Endodermal cell (in vitro differentiated cells): ENCODE measurements around the gene GPLD1. TPM values are rescaled to one million over a fixed set of nuclear protein-coding genes. Genes with fewer than 3 reads are reported as not detected.

Experiments used
- DNase-seq: peaks from one replicate; pipeline ENCODE4 v3.0.0-alpha.2; 2017
- H3K27ac ChIP-seq: 2 replicates; pipeline ENCODE4 v1.5.1; 2013; ENCODE audit warnings: mild to moderate bottlenecking, low read depth, low read length, moderate library complexity
- H3K27me3 ChIP-seq: 2 replicates; pipeline ENCODE4 v1.6.1; 2013; ENCODE audit warnings: mild to moderate bottlenecking, low read length, moderate library complexity; ENCODE audit not compliant: insufficient read depth, control insufficient read depth, poor library complexity, severe bottlenecking
- H3K36me3 ChIP-seq: 2 replicates; pipeline ENCODE4 v1.7.0; 2013; ENCODE audit warnings: mild to moderate bottlenecking, low read length, moderate library complexity; ENCODE audit not compliant: control insufficient read depth, insufficient read depth
- H3K4me1 ChIP-seq: one replicate; pipeline ENCODE4 v1.7.0; 2013; ENCODE audit warnings: low read length; ENCODE audit not compliant: control insufficient read depth, insufficient read depth
- H3K4me3 ChIP-seq: 2 replicates; pipeline ENCODE4 v1.5.1; 2013; ENCODE audit warnings: mild to moderate bottlenecking, low read length, moderate library complexity
- H3K9ac ChIP-seq: 2 replicates; pipeline ENCODE4 v1.6.1; 2013; ENCODE audit warnings: mild to moderate bottlenecking, low read length, moderate library complexity; ENCODE audit not compliant: poor library complexity, severe bottlenecking; ENCODE audit errors: extremely low read depth
- H3K9me3 ChIP-seq: 2 replicates; pipeline ENCODE4 v1.6.1; 2013; ENCODE audit warnings: mild to moderate bottlenecking, low read length, moderate library complexity; ENCODE audit not compliant: control insufficient read depth
- H3K27ac Mint-ChIP-seq: 2 replicates; pipeline ENCODE4 v1.8.0; 2020; ENCODE audit warnings: mixed read lengths
- H3K27me3 Mint-ChIP-seq: 2 replicates; pipeline ENCODE4 v1.8.0; 2021; ENCODE audit warnings: mild to moderate bottlenecking, mixed read lengths; ENCODE audit not compliant: insufficient read depth
- H3K36me3 Mint-ChIP-seq: 2 replicates; pipeline ENCODE4 v1.8.0; 2020; ENCODE audit warnings: low read depth, mixed read lengths
- H3K4me1 Mint-ChIP-seq: 2 replicates; pipeline ENCODE4 v1.8.0; 2020; ENCODE audit warnings: mixed read lengths
- H3K4me3 Mint-ChIP-seq: 2 replicates; pipeline ENCODE4 v1.8.0; 2020; ENCODE audit warnings: mild to moderate bottlenecking, moderate library complexity, mixed read lengths
- H3K9me3 Mint-ChIP-seq: 2 replicates; pipeline ENCODE4 v1.8.0; 2020; ENCODE audit warnings: mild to moderate bottlenecking, mixed read lengths
- WGBS, 2 experiments: methylation state at CpG; one replicate each; pipeline versions ENCODE4 v1.1.5 to v1.1.7; 2013; ENCODE audit warnings: missing lambda C conversion rate in 2 of 2, mixed read lengths in 1 of 2; ENCODE audit not compliant: insufficient coverage in 1 of 2, insufficient read length in 1 of 2; 5-methylcytosine and 5-hydroxymethylcytosine counted together
- total RNA-seq, 2 donors: library from RNA; stranded (reverse); fragmentation: NEBNext Ultra II Directional in 1 of 2; extraction: Animal tissue kit (Norgen Biotek cat#: 25700) in 1 of 2; gene quantifications; 2 replicates in 1 of 2; 3 replicates in 1 of 2; pipeline ENCODE4 v1.2.1, GENCODE V29; 2021
- TF ChIP-seq, protein P1 (sequence below): fragments of 200-600 bp; sonication (generic); conservative IDR thresholded peaks from 2 replicates; pipeline ENCODE4 v1.5.0; 2021; ENCODE audit warnings: antibody characterized with exemption, mild to moderate bottlenecking

The GPLD1 gene
- total RNA-seq, 2 donors from 2014 or later = 5.3 to 7.5 TPM

- Mint-ChIP-seq H3K4me1 (no peaks in the 10 kb centered on the region), H3K27me3 (no peaks in the 10 kb centered on the region), H3K36me3 (no peaks in the 10 kb centered on the region), H3K9me3 (no peaks in the 10 kb centered on the region), H3K4me3 (no peak overlapping the region), H3K27ac (no peak overlapping the region)
- Histone ChIP-seq H3K9me3 (no peaks in the 10 kb centered on the region), H3K4me3 (no peak overlapping the region), H3K4me1 (peaks cover 4% of the 10 kb centered on the region), H3K27me3 (no peaks in the 10 kb centered on the region), H3K9ac (no peak overlapping the region), H3K27ac (no peak overlapping the region), H3K36me3 (no peaks in the 10 kb centered on the region)
- TF ChIP-seq, protein P1, sequence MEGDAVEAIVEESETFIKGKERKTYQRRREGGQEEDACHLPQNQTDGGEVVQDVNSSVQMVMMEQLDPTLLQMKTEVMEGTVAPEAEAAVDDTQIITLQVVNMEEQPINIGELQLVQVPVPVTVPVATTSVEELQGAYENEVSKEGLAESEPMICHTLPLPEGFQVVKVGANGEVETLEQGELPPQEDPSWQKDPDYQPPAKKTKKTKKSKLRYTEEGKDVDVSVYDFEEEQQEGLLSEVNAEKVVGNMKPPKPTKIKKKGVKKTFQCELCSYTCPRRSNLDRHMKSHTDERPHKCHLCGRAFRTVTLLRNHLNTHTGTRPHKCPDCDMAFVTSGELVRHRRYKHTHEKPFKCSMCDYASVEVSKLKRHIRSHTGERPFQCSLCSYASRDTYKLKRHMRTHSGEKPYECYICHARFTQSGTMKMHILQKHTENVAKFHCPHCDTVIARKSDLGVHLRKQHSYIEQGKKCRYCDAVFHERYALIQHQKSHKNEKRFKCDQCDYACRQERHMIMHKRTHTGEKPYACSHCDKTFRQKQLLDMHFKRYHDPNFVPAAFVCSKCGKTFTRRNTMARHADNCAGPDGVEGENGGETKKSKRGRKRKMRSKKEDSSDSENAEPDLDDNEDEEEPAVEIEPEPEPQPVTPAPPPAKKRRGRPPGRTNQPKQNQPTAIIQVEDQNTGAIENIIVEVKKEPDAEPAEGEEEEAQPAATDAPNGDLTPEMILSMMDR = no peak
- no peak for DNase-seq
- 91 to 94% methylated on average over 8 to 13 of the region's 13 CpGs for WGBS, 2 experiments
Observed at GRCh38 chr6:24451581-24452388, 37.6 kb downstream of the GPLD1 start.

DNA sequence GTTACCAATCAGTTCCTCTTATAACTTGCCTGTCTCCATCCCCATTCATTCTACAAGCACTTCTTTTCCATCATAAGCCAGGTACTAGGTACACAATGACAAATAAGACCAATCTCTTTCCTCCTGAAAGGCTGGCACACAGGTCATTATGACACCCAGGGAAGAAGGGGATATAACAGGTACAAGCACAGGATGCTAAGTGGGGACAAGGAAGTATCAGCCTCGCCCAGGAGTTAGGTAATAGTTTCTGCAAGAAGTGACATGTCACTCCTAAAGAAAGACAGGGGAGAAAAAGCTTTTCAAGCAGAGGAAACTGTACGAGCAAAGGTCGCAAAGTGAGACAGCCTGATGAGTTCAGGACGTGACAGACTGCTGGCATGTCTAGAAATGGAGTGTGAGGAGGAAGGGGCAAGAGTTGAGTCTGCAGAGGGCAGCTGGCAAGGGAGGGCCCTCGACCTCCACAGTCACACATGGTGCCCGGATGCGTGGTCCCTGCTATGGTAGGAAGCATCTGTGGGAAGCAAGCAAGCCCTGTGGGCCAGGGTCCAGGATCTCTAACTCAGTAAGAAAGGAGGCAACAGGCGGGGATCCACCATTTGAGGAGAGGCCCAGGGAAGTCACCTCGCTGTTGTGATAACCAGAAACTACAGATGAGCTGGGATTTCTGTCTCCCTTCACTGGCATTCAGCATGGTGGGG is 40.4 kb downstream of the GPLD1 start:
- TF ChIP-seq, protein P1 = no peak
- no peak for DNase-seq
- Histone ChIP-seq H3K4me3 (no peak overlapping the region), H3K9ac (no peak overlapping the region), H3K36me3 (no peaks in the 10 kb centered on the region), H3K9me3 (no peaks in the 10 kb centered on the region), H3K27me3 (no peaks in the 10 kb centered on the region), H3K27ac (no peak overlapping the region), H3K4me1 (peaks cover 4% of the 10 kb centered on the region)
- Mint-ChIP-seq H3K27me3 (no peaks in the 10 kb centered on the region), H3K4me1 (no peaks in the 10 kb centered on the region), H3K4me3 (no peak overlapping the region), H3K27ac (no peak overlapping the region), H3K9me3 (no peaks in the 10 kb centered on the region), H3K36me3 (peaks cover 5% of the 10 kb centered on the region)
- 87 to 93% methylated on average over 8 to 9 of the region's 9 CpGs for WGBS, 2 experiments

GRCh38 chr6:24448396-24448795 is 41.0 kb downstream of the GPLD1 start:
- TF ChIP-seq, protein P1 = no peak
- no peaks in the 10 kb centered on the region for H3K27me3 ChIP-seq
- no peaks in the 10 kb centered on the region for H3K9me3 ChIP-seq
- Mint-ChIP-seq H3K27me3 (no peaks in the 10 kb centered on the region), H3K27ac (no peak overlapping the region), H3K36me3 (peaks cover 5% of the 10 kb centered on the region), H3K9me3 (no peaks in the 10 kb centered on the region), H3K4me3 (no peak overlapping the region), H3K4me1 (no peaks in the 10 kb centered on the region)
- H3K4me3 ChIP-seq = no peak overlapping the region
- no peaks in the 10 kb centered on the region for H3K36me3 ChIP-seq
- no peak overlapping the region for H3K9ac ChIP-seq
- H3K27ac ChIP-seq = no peak overlapping the region
- WGBS, 2 experiments = 70 to 71% methylated on average over 4 of the region's 4 CpGs
- no peak for DNase-seq
- peaks cover 4% of the 10 kb centered on the region for H3K4me1 ChIP-seq
